HL-60 (cell line): ENCODE data around the gene ZNF90.
"Not testable (repeated sequence)": the region's sequence is repeated elsewhere in the genome, so short reads cannot be mapped to it uniquely, and the experiment has no call there.

Experiments used
- DNase-seq, 2 experiments: peaks; one replicate each; pipeline ENCODE4 v3.0.0-alpha.2; 2010 to 2020; ENCODE audit warnings: low read depth in 1 of 2, low spot score in 1 of 2
- H3K27ac ChIP-seq: fragments of 250-450 bp; sonication (Bioruptor Pico); replicated peaks from 2 replicates; pipeline ENCODE4 v1.5.1; 2020; ENCODE audit warnings: mild to moderate bottlenecking, moderate library complexity
- H3K27me3 ChIP-seq: fragments of 250-450 bp; sonication (Bioruptor Pico); 2 replicates; pipeline ENCODE4 v1.5.1; 2021; ENCODE audit warnings: mild to moderate bottlenecking, moderate library complexity; ENCODE audit not compliant: insufficient read depth, poor library complexity, severe bottlenecking
- H3K4me3 ChIP-seq: replicated peaks from 2 replicates; pipeline ENCODE4 v1.5.1; 2011; ENCODE audit warnings: mild to moderate bottlenecking, control low read depth, low read length; ENCODE audit not compliant: insufficient read depth
- GABPA ChIP-seq: IDR thresholded peaks from 2 replicates; pipeline ENCODE4 v1.6.1; 2012; ENCODE audit warnings: low read depth
- POLR2AphosphoS5 ChIP-seq: IDR thresholded peaks from 2 replicates; pipeline ENCODE4 v1.6.1; 2012; ENCODE audit warnings: low read depth
- SPI1 ChIP-seq: IDR thresholded peaks from 2 replicates; pipeline ENCODE4 v1.6.1; 2012; ENCODE audit warnings: low read depth, mild to moderate bottlenecking, borderline replicate concordance
- TF ChIP-seq, protein P1 (sequence below): IDR thresholded peaks from one replicate; pipeline ENCODE4 v1.5.1; 2011; ENCODE audit warnings: low read length, control low read depth, inconsistent platforms; ENCODE audit not compliant: insufficient read depth
- TF ChIP-seq, protein P2 (sequence below): IDR thresholded peaks from 2 replicates; pipeline ENCODE4 v1.6.1; 2012; ENCODE audit warnings: low read depth; ENCODE audit not compliant: insufficient replicate concordance

Gene ZNF90

DNA sequence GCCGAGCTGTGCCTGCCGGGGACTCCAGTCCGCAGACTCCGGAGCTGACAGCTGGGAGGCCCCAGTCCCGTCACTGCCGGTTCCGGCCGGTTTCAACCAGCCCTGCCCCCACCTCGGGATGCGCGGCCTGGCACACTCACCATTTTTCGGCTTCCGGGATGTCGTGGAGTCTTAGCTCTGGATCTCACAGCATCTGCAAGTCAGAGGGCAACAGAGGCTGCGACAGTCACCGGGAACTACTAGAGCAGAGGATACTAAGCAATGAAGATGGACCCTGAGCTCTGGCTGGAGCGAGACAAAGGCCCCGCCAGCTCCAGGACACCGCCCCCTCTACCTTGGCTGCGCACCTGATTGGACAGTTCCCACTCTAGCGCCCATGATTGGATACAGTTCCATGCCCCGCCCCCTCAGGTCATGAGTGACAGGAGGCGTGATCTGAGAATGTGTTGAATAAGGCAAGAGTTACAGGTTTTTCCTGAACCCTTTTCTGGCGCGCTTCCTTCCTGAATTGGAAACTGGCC is 38.5 kb upstream of the ZNF90 start, which contains the start of gene ZNF682:
Gene ZNF682, minus strand, starts transcription at position 303 of the 521 bp plus-strand sequence. Its CDS starts 160 bp downstream, at position 143.
- TF ChIP-seq GABPA: peak; percentile 23; the same call in 1 of the 2 replicates
- no peak for TF ChIP-seq POLR2AphosphoS5
- TF ChIP-seq, protein P1, sequence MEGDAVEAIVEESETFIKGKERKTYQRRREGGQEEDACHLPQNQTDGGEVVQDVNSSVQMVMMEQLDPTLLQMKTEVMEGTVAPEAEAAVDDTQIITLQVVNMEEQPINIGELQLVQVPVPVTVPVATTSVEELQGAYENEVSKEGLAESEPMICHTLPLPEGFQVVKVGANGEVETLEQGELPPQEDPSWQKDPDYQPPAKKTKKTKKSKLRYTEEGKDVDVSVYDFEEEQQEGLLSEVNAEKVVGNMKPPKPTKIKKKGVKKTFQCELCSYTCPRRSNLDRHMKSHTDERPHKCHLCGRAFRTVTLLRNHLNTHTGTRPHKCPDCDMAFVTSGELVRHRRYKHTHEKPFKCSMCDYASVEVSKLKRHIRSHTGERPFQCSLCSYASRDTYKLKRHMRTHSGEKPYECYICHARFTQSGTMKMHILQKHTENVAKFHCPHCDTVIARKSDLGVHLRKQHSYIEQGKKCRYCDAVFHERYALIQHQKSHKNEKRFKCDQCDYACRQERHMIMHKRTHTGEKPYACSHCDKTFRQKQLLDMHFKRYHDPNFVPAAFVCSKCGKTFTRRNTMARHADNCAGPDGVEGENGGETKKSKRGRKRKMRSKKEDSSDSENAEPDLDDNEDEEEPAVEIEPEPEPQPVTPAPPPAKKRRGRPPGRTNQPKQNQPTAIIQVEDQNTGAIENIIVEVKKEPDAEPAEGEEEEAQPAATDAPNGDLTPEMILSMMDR: no peak
- TF ChIP-seq SPI1: no peak
- TF ChIP-seq, protein P2, sequence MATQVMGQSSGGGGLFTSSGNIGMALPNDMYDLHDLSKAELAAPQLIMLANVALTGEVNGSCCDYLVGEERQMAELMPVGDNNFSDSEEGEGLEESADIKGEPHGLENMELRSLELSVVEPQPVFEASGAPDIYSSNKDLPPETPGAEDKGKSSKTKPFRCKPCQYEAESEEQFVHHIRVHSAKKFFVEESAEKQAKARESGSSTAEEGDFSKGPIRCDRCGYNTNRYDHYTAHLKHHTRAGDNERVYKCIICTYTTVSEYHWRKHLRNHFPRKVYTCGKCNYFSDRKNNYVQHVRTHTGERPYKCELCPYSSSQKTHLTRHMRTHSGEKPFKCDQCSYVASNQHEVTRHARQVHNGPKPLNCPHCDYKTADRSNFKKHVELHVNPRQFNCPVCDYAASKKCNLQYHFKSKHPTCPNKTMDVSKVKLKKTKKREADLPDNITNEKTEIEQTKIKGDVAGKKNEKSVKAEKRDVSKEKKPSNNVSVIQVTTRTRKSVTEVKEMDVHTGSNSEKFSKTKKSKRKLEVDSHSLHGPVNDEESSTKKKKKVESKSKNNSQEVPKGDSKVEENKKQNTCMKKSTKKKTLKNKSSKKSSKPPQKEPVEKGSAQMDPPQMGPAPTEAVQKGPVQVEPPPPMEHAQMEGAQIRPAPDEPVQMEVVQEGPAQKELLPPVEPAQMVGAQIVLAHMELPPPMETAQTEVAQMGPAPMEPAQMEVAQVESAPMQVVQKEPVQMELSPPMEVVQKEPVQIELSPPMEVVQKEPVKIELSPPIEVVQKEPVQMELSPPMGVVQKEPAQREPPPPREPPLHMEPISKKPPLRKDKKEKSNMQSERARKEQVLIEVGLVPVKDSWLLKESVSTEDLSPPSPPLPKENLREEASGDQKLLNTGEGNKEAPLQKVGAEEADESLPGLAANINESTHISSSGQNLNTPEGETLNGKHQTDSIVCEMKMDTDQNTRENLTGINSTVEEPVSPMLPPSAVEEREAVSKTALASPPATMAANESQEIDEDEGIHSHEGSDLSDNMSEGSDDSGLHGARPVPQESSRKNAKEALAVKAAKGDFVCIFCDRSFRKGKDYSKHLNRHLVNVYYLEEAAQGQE: no peak
- Histone ChIP-seq H3K27me3 (no peaks in the 10 kb centered on the region), H3K27ac (peak within 1 kb of the TSS; percentile 48), H3K4me3 (peak within 1 kb of the TSS; percentile 39)
- peak; percentile 10 to 83 for DNase-seq

DNA sequence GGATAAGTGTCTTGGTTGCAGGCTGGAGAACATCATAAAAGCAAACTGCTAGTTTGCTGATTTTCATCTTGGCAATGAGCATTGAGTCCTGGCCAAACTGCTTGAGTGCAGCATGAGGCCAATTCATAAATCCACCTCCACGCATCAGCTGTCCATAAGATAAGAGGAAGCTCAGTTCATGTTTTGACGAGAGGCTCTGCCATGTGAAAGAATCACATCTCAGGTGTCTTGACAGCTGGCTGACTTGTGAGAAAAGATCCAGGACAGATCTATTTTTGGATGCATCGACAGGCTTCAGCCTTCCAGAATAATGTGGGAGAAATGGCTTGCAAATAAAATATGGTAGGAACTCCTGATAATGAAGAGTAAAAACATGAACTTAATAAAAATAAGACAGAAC is 33.1 kb upstream of the ZNF90 start:
- no peak for DNase-seq
- Histone ChIP-seq H3K27ac (no peak overlapping the region), H3K27me3 (no peaks in the 10 kb centered on the region), H3K4me3 (no peak overlapping the region)
- TF ChIP-seq, protein P1: no peak
- TF ChIP-seq GABPA: no peak
- TF ChIP-seq POLR2AphosphoS5: no peak
- TF ChIP-seq, protein P2: no peak
- no peak for TF ChIP-seq SPI1

DNA sequence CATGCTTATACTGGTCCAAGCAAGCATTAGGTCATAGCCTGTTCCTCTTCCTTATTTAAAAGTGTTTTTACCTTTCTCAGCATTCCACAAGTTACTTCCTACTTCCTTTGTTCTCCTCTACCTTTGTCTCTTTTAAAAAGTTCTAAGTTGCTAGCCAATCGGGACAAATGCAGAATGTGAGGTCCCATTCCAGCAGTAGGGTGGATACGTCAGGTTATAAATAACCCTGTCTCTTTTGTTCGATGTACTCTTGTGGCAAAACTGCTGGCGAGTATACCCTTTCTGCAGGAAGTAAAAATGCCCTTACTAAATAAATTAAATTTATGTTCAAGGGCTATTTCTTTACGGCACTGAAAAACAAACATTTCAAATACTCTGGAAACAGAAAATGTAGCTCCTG is 32.1 kb upstream of the ZNF90 start:
- H3K27ac ChIP-seq, H3K4me3 ChIP-seq, H3K27me3 ChIP-seq, DNase-seq: not testable (repeated sequence)

DNA sequence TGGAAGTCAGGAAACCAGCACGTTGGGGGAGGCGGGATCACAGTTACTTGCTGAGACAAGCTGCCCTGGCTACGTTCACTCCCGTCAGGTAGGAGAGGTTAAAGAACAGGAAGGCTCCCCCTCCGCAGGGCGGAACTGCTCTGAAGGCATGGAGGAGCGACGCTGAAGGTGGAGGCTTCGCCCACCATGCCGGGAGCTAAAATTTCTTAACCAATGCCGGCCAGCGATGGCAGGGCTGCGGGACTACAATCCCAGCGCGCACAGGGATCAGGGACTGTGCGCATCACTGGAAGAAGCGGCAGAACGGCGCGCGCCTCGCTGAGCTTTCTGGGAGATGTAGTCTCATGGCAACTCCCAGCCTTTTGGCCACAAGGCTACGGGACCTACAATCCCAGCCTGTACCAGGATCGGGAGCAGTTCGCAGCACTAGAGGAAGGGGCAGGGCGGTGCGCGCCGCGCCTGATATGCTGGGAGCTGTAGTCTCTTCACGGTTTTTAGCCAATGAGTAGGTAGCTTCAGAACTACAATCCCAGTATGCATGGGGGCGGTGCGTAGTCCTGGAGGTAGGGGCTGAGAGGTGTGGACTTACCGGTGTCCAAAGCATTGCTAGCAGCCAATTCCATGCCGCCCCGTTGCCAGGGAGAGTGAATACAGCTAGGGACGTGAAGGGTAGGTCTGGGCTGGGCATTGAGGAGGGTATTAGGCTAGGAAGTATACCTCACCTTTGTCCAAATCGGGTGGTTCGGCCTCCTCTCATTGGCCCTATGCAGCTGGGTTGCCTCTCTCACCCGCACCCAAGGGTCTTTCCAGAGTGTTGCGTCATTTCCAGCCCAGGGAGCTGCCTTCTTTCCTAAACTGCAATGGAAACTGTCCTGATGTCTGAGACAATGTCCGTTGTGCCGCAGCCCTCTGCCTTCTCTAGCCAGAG is 25.7 kb upstream of the ZNF90 start:
- peak overlapping the region; percentile 56 for H3K27ac ChIP-seq
- TF ChIP-seq SPI1: peak; percentile 7; the same call in 1 of the 2 replicates
- TF ChIP-seq GABPA: 0 out of 2 replicates have a peak, but pooled peaks have one; percentile 44
- TF ChIP-seq, protein P1: no peak
- TF ChIP-seq, protein P2: no peak
- no peak for TF ChIP-seq POLR2AphosphoS5

DNA sequence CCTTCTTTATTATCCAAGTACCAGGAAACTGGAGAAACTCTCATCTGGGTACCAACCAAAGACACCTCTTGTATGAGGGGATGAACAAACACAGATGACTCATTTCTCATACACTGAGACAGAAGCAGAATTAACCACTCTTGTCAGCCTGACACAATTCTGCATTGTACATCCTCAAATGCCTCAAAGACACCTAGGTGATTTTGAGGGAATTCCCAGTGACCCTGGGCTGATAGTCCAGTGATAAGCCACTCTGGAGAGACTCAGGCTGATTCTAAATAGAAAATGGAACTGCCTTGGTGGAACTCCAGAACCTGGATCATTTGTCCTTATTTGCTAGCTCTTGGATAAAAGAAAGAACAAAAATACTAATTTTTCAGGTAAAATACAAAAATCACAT is 19.1 kb upstream of the ZNF90 start:
- H3K27me3 ChIP-seq, H3K4me3 ChIP-seq, H3K27ac ChIP-seq, DNase-seq: not testable (repeated sequence)

More for the DNA sequence above, 25.7 kb upstream of the ZNF90 start:
- peak; percentile 25 to 94 for DNase-seq
- Histone ChIP-seq H3K27me3 (no peaks in the 10 kb centered on the region), H3K4me3 (peak overlapping the region; percentile 51)
